ENCODE measurements around the gene FRYL. TPM values are rescaled to one million over a fixed set of nuclear protein-coding genes. Genes with fewer than 3 reads are reported as not detected.

The FRYL gene
- total RNA-seq, 1 experiment from 2014 or later, result 47.7 TPM

- intact Hi-C loops (cut with micrococcal nuclease), result no loop called here
- CTCF ChIA-PET, result no interaction called here
- RAD21 ChIA-PET (ENCODE audit: low non-redundant PET in 1 of 2, low total read pairs in 2 of 2, uncharacterized antibody in 2 of 2, unreplicated experiment in 2 of 2), result no interaction called here
- no peaks in the 10 kb centered on the region for H3K9me2 ChIP-seq (ENCODE audit: insufficient read depth)
- no peaks in the 10 kb centered on the region for H3K9me3 ChIP-seq (ENCODE audit: control insufficient read depth in 1 of 2, insufficient read depth in 1 of 2, low read depth in 1 of 2, low read length in 2 of 2)
- no peak overlapping the region for H3K4me2 ChIP-seq (ENCODE audit: low read length)
- ATAC-seq (no peak), DNase-seq (ENCODE audit: low read depth, low spot score) (no peak)
- POLR2A ChIA-PET, result no interaction called here
- no peaks in the 10 kb centered on the region for H3K36me3 ChIP-seq (ENCODE audit: control insufficient read depth in 1 of 2, insufficient read depth in 2 of 2, low read length in 2 of 2)
- no peak overlapping the region for H3K4me3 ChIP-seq (replicated peaks in 1 of 2; ENCODE audit: low read depth in 1 of 2, low read length in 2 of 2)
- no peaks in the 10 kb centered on the region for H3K79me2 ChIP-seq (ENCODE audit: insufficient read depth, low read length)
- H2AFZ ChIP-seq (ENCODE audit: low read depth, low read length, poor library complexity, severe bottlenecking), result no peak overlapping the region
- TF ChIP-seq ATF3 (IDR thresholded peaks at IDR 0.05) (no peak), ZBTB33 (IDR thresholded peaks at IDR 0.05; ENCODE audit: extremely low read depth, insufficient replicate concordance, low read length) (no peak)
- no peak overlapping the region for H3K27ac ChIP-seq (ENCODE audit: low read depth, low read length)
- no peaks in the 10 kb centered on the region for H4K20me1 ChIP-seq (ENCODE audit: insufficient read depth)
- H3K9ac ChIP-seq (ENCODE audit: low read length), result no peak overlapping the region
- BruUV-seq (replicated peaks), result no TSS peak
- H3K27me3 ChIP-seq (ENCODE audit: insufficient read depth, low read length), result no peaks in the 10 kb centered on the region
- H3K4me1 ChIP-seq (ENCODE audit: control insufficient read depth in 1 of 2, insufficient read depth in 2 of 2, low read length in 2 of 2), result no peaks in the 10 kb centered on the region
These were observed 35.4 kb upstream of the FRYL start for GRCh38 chr4:48815483-48815882.

- ATAC-seq (no peak), DNase-seq (ENCODE audit: low read depth, low spot score) (no peak)
- Histone ChIP-seq H4K20me1 (ENCODE audit: insufficient read depth) (no peaks in the 10 kb centered on the region), H3K4me3 (replicated peaks in 1 of 2; ENCODE audit: low read depth in 1 of 2, low read length in 2 of 2) (no peak overlapping the region), H3K4me2 (ENCODE audit: low read length) (no peak overlapping the region), H3K79me2 (ENCODE audit: insufficient read depth, low read length) (no peaks in the 10 kb centered on the region), H3K9me3 (ENCODE audit: control insufficient read depth in 1 of 2, insufficient read depth in 1 of 2, low read depth in 1 of 2, low read length in 2 of 2) (no peaks in the 10 kb centered on the region), H2AFZ (ENCODE audit: low read depth, low read length, poor library complexity, severe bottlenecking) (no peak overlapping the region), H3K4me1 (ENCODE audit: control insufficient read depth in 1 of 2, insufficient read depth in 2 of 2, low read length in 2 of 2) (no peaks in the 10 kb centered on the region), H3K9me2 (ENCODE audit: insufficient read depth) (no peaks in the 10 kb centered on the region), H3K9ac (ENCODE audit: low read length) (no peak overlapping the region), H3K27me3 (ENCODE audit: insufficient read depth, low read length) (no peaks in the 10 kb centered on the region), H3K36me3 (ENCODE audit: control insufficient read depth in 1 of 2, insufficient read depth in 2 of 2, low read length in 2 of 2) (no peaks in the 10 kb centered on the region), H3K27ac (ENCODE audit: low read depth, low read length) (no peak overlapping the region)
- CTCF ChIA-PET, result no interaction called here
- RAD21 ChIA-PET (ENCODE audit: low non-redundant PET in 1 of 2, low total read pairs in 2 of 2, uncharacterized antibody in 2 of 2, unreplicated experiment in 2 of 2), result no interaction called here
- intact Hi-C loops (cut with micrococcal nuclease), result no loop called here
- no TSS peak for BruUV-seq (replicated peaks)
- POLR2A ChIA-PET, result no interaction called here
- TF ChIP-seq ZNF274 (IDR thresholded peaks at IDR 0.05; ENCODE audit: low read depth, low read length), result no peak
- no peak for TF ChIP-seq POLR2AphosphoS5 (IDR thresholded peaks at IDR 0.05; ENCODE audit: low read depth, low read length)
- TF ChIP-seq ELF1 (IDR thresholded peaks at IDR 0.05; ENCODE audit: borderline replicate concordance, low read depth), result no peak
- TF ChIP-seq EGR1 (IDR thresholded peaks at IDR 0.05; ENCODE audit: low read depth), result no peak
- TF ChIP-seq MAX (IDR thresholded peaks at IDR 0.05), result no peak
- TF ChIP-seq EZH2phosphoT487 (IDR thresholded peaks at IDR 0.05; ENCODE audit: borderline replicate concordance), result no peak
- no peak for TF ChIP-seq ZBTB33 (IDR thresholded peaks at IDR 0.05; ENCODE audit: extremely low read depth, insufficient replicate concordance, low read length)
- TF ChIP-seq POLR2A (IDR thresholded peaks at IDR 0.05; ENCODE audit: borderline replicate concordance, extremely low read depth, insufficient read depth, insufficient read length), result no peak
- TF ChIP-seq EZH2 (IDR thresholded peaks at IDR 0.05), result no peak
- no peak for TF ChIP-seq SP1 (IDR thresholded peaks at IDR 0.05; ENCODE audit: low read depth)
- no peak for TF ChIP-seq REST (IDR thresholded peaks at IDR 0.05; ENCODE audit: low read depth)
- no peak for TF ChIP-seq SRF (IDR thresholded peaks at IDR 0.05; ENCODE audit: low read depth)
These were observed 33.9 kb upstream of the FRYL start for GRCh38 chr4:48813964-48814363.

Measured in HCT116 (cell line).